Lower leg skin (tissue), 3 donors: ENCODE measurements around the gene GSE1.

ENCODE experiments used
- CTCF ChIP-seq, 3 donors: fragments of 450-650 bp; IDR thresholded peaks; one replicate each; pipeline ENCODE4 v1.5.1; 2016; ENCODE audit warnings: antibody characterized with exemption in 3 of 3, mild to moderate bottlenecking in 3 of 3, moderate library complexity in 2 of 3
- POLR2A ChIP-seq, 2 donors: fragments of 450-650 bp; IDR thresholded peaks; one replicate each; pipeline ENCODE4 v1.6.1; 2016 to 2017; ENCODE audit warnings: antibody characterized with exemption in 2 of 2, mild to moderate bottlenecking in 1 of 2, moderate library complexity in 1 of 2

GRCh38 chr16:85716022-85716679 lies 103.0 kb downstream of the GSE1 start:
- TF ChIP-seq POLR2A (IDR thresholded peaks at IDR 0.05): no peak
- no peak for TF ChIP-seq CTCF (IDR thresholded peaks at IDR 0.05)
